Ishikawa (cell line): ENCODE results near the gene SAMD5.

Experiments used
- CREB1 ChIP-seq: IDR thresholded peaks from 2 replicates; pipeline ENCODE4 v1.6.1; 2012; ENCODE audit warnings: low read depth
- EGR1 ChIP-seq: IDR thresholded peaks from 2 replicates; pipeline ENCODE4 v1.6.1; 2012
- FOXM1 ChIP-seq: IDR thresholded peaks from 2 replicates; pipeline ENCODE4 v1.6.1; 2012; ENCODE audit warnings: low read depth, borderline replicate concordance
- TCF12 ChIP-seq: IDR thresholded peaks from 2 replicates; pipeline ENCODE4 v1.6.1; 2012; ENCODE audit warnings: low read depth
- YY1 ChIP-seq: IDR thresholded peaks from 2 replicates; pipeline ENCODE4 v1.6.1; 2012; ENCODE audit warnings: low read depth
- TF ChIP-seq, protein P1 (sequence below): IDR thresholded peaks from 2 replicates; pipeline ENCODE4 v1.6.1; 2012

DNA sequence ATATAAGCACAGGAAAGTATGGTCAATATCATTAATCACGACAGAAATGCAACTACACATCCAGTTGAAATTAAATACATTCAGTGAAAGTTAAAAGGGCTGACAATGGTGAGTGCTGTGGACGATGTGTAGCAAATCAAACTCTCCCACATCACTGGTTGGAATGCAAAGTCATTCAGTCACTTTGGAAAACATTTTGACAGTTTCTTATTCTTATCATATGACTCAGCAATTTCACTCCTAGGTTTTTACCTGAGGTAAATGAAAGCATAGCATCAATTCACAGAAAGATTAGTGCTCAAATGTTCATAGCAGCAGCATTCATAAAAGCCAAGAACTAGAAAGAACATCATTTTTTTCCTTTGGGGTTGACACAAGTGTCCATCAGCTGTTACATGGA, 28.6 kb upstream of the SAMD5 start:
- TF ChIP-seq CREB1 = no peak
- TF ChIP-seq, protein P1, sequence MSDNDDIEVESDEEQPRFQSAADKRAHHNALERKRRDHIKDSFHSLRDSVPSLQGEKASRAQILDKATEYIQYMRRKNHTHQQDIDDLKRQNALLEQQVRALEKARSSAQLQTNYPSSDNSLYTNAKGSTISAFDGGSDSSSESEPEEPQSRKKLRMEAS = no peak
- TF ChIP-seq EGR1 = no peak
- no peak for TF ChIP-seq YY1
- TF ChIP-seq TCF12 = no peak
- TF ChIP-seq FOXM1 = no peak
